ENCODE results near the gene CERS5.

Gene CERS5

GRCh38 chr12:50167049-50167828, at the start of gene CERS5:
Gene CERS5, minus strand, starts transcription at chr12:50167369. Its CDS starts 72 bp downstream, at chr12:50167297.
- DNase-seq (ENCODE audit: low read depth): peak; percentile 93

- DNase-seq (ENCODE audit: low read depth): no peak
Observed at GRCh38 chr12:50215033-50215432, 47.9 kb upstream of the CERS5 start.

- DNase-seq (ENCODE audit: low read depth): no peak
Observed at GRCh38 chr12:50214018-50214417, 46.8 kb upstream of the CERS5 start.

GRCh38 chr12:50213439-50213838, 46.3 kb upstream of the CERS5 start:
- DNase-seq (ENCODE audit: low read depth): no peak

- DNase-seq (ENCODE audit: low read depth): no peak
Observed at GRCh38 chr12:50212071-50212467, 44.9 kb upstream of the CERS5 start.

GRCh38 chr12:50211392-50212070, 44.4 kb upstream of the CERS5 start:
- no peak for DNase-seq (ENCODE audit: low read depth)

GRCh38 chr12:50207424-50207823, 40.3 kb upstream of the CERS5 start:
- DNase-seq (ENCODE audit: low read depth): no peak

GRCh38 chr12:50205648-50206047, 38.5 kb upstream of the CERS5 start:
- DNase-seq (ENCODE audit: low read depth): no peak

GRCh38 chr12:50203691-50204090, 36.5 kb upstream of the CERS5 start:
- DNase-seq (ENCODE audit: low read depth): no peak

GRCh38 chr12:50201987-50202521, 34.9 kb upstream of the CERS5 start:
- DNase-seq (ENCODE audit: low read depth): peak; percentile 97

GRCh38 chr12:50200552-50201273, 33.5 kb upstream of the CERS5 start:
- no peak for DNase-seq (ENCODE audit: low read depth)

GRCh38 chr12:50198829-50199228, 31.7 kb upstream of the CERS5 start:
- DNase-seq (ENCODE audit: low read depth): no peak

GRCh38 chr12:50197297-50197727, 30.1 kb upstream of the CERS5 start:
- no peak for DNase-seq (ENCODE audit: low read depth)

- DNase-seq (ENCODE audit: low read depth): no peak
Observed at GRCh38 chr12:50196537-50196936, 29.4 kb upstream of the CERS5 start.

GRCh38 chr12:50195832-50196231, 28.7 kb upstream of the CERS5 start:
- no peak for DNase-seq (ENCODE audit: low read depth)

- peak; percentile 59 for DNase-seq (ENCODE audit: low read depth)
Observed at GRCh38 chr12:50192908-50193307, 25.7 kb upstream of the CERS5 start.

- no peak for DNase-seq (ENCODE audit: low read depth)
Observed at GRCh38 chr12:50192236-50192635, 25.1 kb upstream of the CERS5 start.

- no peak for DNase-seq (ENCODE audit: low read depth)
Observed at GRCh38 chr12:50190859-50191258, 23.7 kb upstream of the CERS5 start.

- no peak for DNase-seq (ENCODE audit: low read depth)
Observed at GRCh38 chr12:50188875-50189575, 21.9 kb upstream of the CERS5 start.

GRCh38 chr12:50188241-50188781, 21.1 kb upstream of the CERS5 start:
- no peak for DNase-seq (ENCODE audit: low read depth)

- peak; percentile 63 for DNase-seq (ENCODE audit: low read depth)
Observed at GRCh38 chr12:50187084-50187900, 20.1 kb upstream of the CERS5 start.
